ENCODE measurements around the gene CMIP.

DNA sequence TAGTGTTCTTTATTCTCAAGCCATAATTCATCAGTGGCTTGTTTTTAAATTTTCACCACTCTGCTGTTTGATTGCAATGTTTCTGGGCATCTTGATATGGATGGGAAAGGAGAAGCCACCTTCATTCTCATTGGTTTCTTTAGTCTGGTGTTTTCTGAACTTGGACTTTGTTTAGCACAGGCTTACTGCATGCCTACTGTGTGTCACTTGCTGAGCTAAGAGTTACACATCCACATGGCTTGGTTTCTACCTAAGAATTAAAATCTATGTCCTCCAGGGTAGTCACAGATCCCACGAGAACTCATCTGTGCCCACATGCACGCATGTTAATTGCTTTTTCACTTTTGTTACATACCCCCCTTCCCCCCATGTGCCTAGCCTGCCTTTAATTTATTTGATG, 4.6 kb downstream of the CMIP start:
- TF ChIP-seq, protein P1, sequence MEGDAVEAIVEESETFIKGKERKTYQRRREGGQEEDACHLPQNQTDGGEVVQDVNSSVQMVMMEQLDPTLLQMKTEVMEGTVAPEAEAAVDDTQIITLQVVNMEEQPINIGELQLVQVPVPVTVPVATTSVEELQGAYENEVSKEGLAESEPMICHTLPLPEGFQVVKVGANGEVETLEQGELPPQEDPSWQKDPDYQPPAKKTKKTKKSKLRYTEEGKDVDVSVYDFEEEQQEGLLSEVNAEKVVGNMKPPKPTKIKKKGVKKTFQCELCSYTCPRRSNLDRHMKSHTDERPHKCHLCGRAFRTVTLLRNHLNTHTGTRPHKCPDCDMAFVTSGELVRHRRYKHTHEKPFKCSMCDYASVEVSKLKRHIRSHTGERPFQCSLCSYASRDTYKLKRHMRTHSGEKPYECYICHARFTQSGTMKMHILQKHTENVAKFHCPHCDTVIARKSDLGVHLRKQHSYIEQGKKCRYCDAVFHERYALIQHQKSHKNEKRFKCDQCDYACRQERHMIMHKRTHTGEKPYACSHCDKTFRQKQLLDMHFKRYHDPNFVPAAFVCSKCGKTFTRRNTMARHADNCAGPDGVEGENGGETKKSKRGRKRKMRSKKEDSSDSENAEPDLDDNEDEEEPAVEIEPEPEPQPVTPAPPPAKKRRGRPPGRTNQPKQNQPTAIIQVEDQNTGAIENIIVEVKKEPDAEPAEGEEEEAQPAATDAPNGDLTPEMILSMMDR (IDR thresholded peaks at IDR 0.05): no peak
- no peak for TF ChIP-seq POLR2A (IDR thresholded peaks at IDR 0.05)

All from transverse colon (tissue), 3 donors.